Measurements from ENCODE around the gene NFASC.

Gene NFASC

GRCh38 chr1:204959836-204960235 is 89.2 kb downstream of the NFASC start:
- no peak for DNase-seq (ENCODE audit: low read depth in 2 of 2)

- DNase-seq (ENCODE audit: low read depth in 2 of 2): no peak
Observed at GRCh38 chr1:204960306-204961125, 89.9 kb downstream of the NFASC start.

GRCh38 chr1:204961765-204962419 is 91.2 kb downstream of the NFASC start:
- DNase-seq (ENCODE audit: low read depth in 2 of 2): no peak

- DNase-seq (ENCODE audit: low read depth in 2 of 2): no peak
Observed at GRCh38 chr1:204962742-204963632, 92.3 kb downstream of the NFASC start.

GRCh38 chr1:204967451-204967850 is 96.8 kb downstream of the NFASC start:
- DNase-seq (ENCODE audit: low read depth in 2 of 2): no peak

GRCh38 chr1:204968135-204968534 is 97.5 kb downstream of the NFASC start:
- DNase-seq (ENCODE audit: low read depth in 2 of 2): no peak

GRCh38 chr1:204968951-204969350 is 98.3 kb downstream of the NFASC start:
- no peak for DNase-seq (ENCODE audit: low read depth in 2 of 2)

GRCh38 chr1:204970937-204971336 is 100.3 kb downstream of the NFASC start:
- no peak for DNase-seq (ENCODE audit: low read depth in 2 of 2)

GRCh38 chr1:204971517-204972336 is 101.1 kb downstream of the NFASC start:
- DNase-seq (ENCODE audit: low read depth in 2 of 2): no peak

- no peak for DNase-seq (ENCODE audit: low read depth in 2 of 2)
Observed at GRCh38 chr1:204972426-204972825, 101.8 kb downstream of the NFASC start.

GRCh38 chr1:204973449-204973848 is 102.8 kb downstream of the NFASC start:
- no peak for DNase-seq (ENCODE audit: low read depth in 2 of 2)

GRCh38 chr1:204974327-204974726 is 103.7 kb downstream of the NFASC start:
- no peak for DNase-seq (ENCODE audit: low read depth in 2 of 2)

GRCh38 chr1:204975021-204975420 is 104.4 kb downstream of the NFASC start:
- DNase-seq (ENCODE audit: low read depth in 2 of 2): no peak

- peak in 1 of 2 donors; percentile 22 for DNase-seq (ENCODE audit: low read depth in 2 of 2)
Observed at GRCh38 chr1:204975568-204976235, 105.0 kb downstream of the NFASC start.

GRCh38 chr1:204976646-204977045 is 106.0 kb downstream of the NFASC start:
- no peak for DNase-seq (ENCODE audit: low read depth in 2 of 2)

GRCh38 chr1:204977318-204977717 is 106.7 kb downstream of the NFASC start:
- DNase-seq (ENCODE audit: low read depth in 2 of 2): no peak

- DNase-seq (ENCODE audit: low read depth in 2 of 2): no peak
Observed at GRCh38 chr1:204978782-204979181, 108.1 kb downstream of the NFASC start.

GRCh38 chr1:204979306-204979705 is 108.6 kb downstream of the NFASC start:
- no peak for DNase-seq (ENCODE audit: low read depth in 2 of 2)

- no peak for DNase-seq (ENCODE audit: low read depth in 2 of 2)
Observed at GRCh38 chr1:204979891-204980649, 109.4 kb downstream of the NFASC start.

GRCh38 chr1:204980840-204981405 is 110.3 kb downstream of the NFASC start:
- DNase-seq (ENCODE audit: low read depth in 2 of 2): no peak
